SIG-M5 treated with dmso at 0.1 percent for 504 hours (cell line): ENCODE results near the gene HSD17B11.
A peak's percentile ranks its signal among the peaks of the same experiment; 100 is the strongest.
"Not testable (repeated sequence)": the region's sequence is repeated elsewhere in the genome, so short reads cannot be mapped to it uniquely, and the experiment has no call there.

ENCODE experiments used
- DNase-seq: peaks from one replicate; lab custom pipeline; 2025; ENCODE audit not compliant: unreplicated experiment; lab: John Stamatoyannopoulos, UW

Gene HSD17B11, protein sequence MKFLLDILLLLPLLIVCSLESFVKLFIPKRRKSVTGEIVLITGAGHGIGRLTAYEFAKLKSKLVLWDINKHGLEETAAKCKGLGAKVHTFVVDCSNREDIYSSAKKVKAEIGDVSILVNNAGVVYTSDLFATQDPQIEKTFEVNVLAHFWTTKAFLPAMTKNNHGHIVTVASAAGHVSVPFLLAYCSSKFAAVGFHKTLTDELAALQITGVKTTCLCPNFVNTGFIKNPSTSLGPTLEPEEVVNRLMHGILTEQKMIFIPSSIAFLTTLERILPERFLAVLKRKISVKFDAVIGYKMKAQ

GRCh38 chr4:87390891-87391575 is at the start of gene HSD17B11:
TSS of gene HSD17B11 (minus strand) at chr4:87391188. CDS start at chr4:87391070, 118 bp downstream.
- DNase-seq = peak; percentile 97

DNA sequence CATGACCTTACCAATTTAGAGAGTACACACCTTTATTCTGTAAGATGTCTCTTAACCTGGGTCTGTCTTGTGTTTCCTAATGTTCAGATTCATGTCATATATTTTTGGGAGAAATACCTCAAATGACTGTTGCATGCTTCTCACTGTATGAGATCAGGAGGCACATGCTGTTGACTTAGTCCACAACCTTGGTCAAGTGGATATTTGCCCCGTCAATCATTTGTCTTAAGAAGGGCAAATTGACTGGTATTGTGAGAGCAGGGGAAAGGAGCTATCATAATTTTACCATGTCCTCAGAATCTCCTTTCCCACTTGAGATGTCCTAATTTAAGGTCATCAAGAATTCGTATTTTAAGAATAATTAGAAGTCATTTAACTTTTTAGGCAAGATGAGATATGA is 42.4 kb upstream of the HSD17B11 start:
- no peak for DNase-seq

DNA sequence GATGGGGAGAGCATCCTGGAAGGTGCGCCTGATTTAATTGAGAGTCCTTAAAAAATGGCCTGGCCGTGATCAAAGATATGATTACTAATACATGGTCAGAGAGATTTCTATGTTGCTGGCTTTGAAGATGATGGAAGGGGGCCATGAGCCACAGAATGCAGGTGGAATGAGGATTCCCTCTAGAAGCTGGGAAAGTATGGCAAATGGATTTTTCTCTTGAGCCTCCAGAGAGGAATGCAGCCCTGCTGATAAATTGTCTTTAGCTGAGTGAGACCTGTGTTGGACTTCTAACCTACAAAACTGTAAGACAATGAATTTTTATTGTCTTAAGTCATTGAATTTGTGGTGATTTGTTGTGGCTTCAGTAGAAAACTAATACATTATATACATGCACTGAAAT is 39.0 kb upstream of the HSD17B11 start:
- no peak for DNase-seq

- no peak for DNase-seq
These were observed 38.0 kb upstream of the HSD17B11 start for GRCh38 chr4:87428979-87429378.

DNA sequence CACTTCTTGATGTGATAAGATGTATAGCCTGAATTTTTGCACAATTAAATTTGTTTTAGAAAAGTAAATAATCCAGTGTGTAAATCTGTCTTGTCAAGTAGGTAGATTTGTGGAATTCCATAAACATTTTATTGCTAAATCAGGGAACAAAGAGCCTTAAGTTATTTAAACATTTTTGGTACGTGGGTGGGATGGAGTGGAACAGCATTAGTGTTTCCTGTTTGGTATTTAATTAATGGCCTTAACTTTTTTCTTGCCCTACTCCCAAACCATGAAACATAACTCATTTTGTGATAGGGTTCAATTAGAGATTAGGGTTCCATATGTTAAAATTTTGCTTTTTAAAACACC is 36.5 kb upstream of the HSD17B11 start:
- DNase-seq = no peak

GRCh38 chr4:87426865-87427517 is 36.0 kb upstream of the HSD17B11 start:
- no peak for DNase-seq

DNA sequence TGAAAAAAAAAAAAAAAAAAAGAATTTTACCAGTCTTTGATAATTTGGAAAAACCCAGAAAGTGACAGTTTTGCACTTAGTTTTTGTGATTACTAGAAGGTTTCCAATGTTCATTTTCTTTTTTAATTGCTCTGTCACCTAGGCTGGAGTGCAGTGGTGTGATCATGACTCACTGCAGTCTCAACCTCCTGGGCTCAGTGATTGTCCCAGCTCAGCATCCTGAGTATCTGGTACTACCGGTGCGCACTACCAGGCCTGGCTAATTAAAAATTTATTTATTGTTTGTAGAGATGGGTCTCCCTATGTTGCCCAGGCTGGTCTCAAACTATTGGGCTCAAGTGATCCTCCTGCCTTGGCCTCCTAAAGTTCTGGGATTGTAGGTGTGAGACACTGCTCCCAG is 34.7 kb upstream of the HSD17B11 start:
- no peak for DNase-seq

DNA sequence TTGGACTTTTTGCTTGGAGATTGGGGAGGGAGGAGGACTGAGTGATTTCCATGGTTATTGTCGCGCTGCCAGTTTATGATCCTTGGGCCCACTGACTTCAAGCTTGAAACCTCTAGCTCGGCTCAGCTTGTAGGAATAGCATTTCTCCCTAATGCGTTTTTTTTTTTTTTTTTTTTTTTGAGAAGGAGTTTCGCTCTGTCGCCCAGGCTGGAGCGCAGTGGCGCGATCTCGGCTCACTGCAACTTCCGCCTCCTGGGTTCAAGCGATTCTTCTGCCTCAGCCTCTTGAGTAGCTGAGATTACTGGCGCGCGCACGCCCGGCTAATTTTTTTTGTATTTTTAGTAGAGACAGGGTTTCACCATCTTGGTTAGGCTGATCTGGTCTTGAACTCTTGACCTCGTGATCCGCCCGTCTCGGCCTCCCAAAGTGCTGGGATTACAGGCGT is 33.1 kb upstream of the HSD17B11 start:
- not testable (repeated sequence) for DNase-seq

DNA sequence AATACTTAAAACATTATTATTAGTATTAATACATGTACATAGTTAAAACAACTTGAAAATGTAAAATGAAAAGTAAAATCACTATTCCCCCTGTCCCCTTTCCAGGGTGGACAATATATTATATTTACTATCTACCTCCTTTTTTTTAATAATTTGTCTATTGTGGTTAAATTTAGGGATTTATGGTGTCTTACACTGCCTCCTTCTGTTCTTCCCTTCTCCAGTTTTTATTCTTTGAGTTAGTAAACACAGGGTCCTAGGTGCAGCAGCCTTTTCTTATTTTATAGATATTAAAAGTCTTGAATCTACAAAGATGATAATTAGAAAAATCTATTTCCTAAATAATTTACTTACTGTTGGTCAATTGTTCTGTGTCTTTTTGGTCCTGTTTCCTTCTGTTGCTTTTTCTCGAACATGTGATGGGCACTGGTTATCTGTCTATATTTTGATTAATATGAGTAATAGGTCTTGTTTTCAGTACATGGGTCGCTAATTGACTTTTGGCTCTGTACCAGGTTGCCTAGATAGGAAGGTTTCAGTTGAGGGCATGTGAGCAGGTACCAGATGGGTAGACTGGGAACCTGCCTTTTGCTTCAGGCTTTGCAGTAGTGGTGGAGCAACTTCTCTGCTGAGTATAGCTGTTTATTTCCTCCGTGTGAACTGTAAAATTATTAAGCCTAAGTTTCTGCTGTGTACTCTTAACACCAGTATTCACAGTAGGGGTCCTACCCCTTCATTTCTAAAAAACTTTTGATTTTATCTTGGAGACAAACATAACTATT is 32.5 kb upstream of the HSD17B11 start:
- DNase-seq = no peak

- DNase-seq = peak; percentile 88
These were observed 31.4 kb upstream of the HSD17B11 start, which contains the start of gene NUDT9 for GRCh38 chr4:87422104-87423052. TSS of gene NUDT9 (plus strand) at chr4:87422573. CDS start at chr4:87422906, 333 bp downstream.

- DNase-seq = no peak
These were observed 29.4 kb upstream of the HSD17B11 start for GRCh38 chr4:87420276-87420830.

DNA sequence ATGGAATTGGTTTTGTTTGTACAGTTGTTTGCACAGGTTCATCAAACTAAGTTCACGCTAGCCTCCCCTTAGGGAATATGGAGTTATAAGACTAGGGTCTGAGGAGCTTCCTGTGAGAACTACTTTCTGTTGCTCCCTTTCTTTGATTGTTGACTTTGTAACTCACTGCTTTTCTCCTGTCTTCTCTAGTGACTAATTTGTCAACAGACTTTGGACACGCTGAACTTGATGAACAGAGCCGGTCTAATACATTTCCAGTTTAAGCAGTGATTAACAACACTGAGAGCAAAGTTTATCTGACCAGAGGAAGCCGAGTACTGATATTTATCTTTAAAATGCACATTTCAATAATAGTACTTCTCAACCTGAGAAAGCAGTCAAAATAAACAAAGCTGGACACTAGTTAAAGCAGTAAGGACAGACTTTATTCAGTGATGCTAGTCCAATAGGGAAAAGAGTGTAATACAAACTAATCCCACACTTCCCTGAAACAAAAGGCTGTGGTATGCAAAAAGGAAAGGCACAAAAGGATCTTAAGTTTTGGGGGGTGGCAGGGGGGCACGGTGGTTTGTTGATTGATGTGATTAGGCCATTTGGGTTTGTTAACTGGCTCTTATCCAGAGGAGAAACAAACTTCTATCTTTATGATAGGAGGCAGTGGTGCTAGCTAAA is 28.7 kb upstream of the HSD17B11 start:
- DNase-seq = no peak

- not testable (repeated sequence) for DNase-seq
These were observed 27.4 kb upstream of the HSD17B11 start for GRCh38 chr4:87418410-87418809.

DNA sequence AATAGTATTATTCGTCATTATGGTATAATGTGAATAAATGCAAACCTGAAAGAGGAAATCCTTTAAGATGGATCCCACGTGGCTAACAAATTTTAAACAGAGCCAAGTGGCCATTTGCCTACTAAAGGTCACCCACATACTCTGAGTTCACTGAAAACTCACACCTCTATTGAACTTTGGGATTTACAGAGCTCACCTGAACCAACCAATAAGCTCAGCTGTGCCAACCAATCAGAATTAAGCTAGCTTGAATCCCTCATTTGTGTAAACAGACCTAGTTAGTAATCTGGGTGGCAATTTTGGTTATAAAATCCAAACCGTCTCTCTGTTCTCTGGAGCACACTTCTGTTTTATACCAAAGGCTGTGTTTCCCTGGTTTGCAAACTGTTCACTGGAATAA is 26.0 kb upstream of the HSD17B11 start:
- DNase-seq = no peak

GRCh38 chr4:87414816-87415215 is 23.8 kb upstream of the HSD17B11 start:
- no peak for DNase-seq

- no peak for DNase-seq
These were observed 19.7 kb upstream of the HSD17B11 start for GRCh38 chr4:87410679-87411078.

- DNase-seq = no peak
These were observed 19.2 kb upstream of the HSD17B11 start for GRCh38 chr4:87410157-87410556.

DNA sequence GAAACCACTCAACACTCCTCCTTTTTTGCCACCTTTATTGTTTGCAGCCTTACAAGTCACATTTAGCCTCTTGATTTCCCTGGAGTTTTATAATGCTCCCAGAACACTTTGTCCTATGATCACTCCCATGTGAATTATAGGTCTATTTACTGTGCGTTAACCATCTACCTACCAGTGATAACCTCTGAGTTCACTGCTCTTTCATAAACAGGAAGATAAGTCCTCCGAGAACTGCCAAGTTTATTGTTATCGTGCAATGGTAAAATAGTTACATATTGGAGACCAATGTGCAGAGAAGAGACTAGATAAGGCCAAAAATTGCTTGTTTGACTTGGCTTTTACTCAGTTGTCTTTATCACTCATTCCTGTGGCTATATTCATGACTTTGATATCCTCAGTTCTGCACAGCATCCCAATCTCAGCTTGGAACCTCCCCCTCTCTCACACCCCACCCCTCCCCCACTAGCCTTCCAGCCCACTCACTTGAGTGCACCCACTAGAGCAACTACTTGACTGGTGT is 18.5 kb upstream of the HSD17B11 start:
- no peak for DNase-seq

DNA sequence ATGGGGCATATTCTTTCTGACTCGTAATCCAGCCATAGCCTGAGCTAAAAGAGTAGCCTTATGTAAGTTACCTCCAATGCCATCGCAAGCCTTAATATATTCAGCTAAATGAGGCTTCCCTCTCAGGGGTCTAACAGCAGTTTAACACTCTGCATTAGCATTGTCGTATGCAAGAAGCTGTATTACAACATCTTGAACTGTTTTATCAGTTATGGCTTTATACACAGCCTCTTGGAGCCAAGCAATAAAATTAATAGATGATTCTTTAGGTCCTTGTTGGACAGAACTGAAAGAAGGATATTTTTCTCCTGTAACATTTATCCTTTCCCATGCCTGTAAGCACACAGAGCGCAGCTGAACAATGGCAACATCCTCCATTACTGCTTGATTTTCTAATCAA is 15.9 kb upstream of the HSD17B11 start:
- not testable (repeated sequence) for DNase-seq
